HepG2 (cell line): ENCODE data around the gene FUT1. TPM values are rescaled to one million over a fixed set of nuclear protein-coding genes. Genes with fewer than 3 reads are reported as not detected.
A peak's percentile ranks its signal among the peaks of the same experiment; 100 is the strongest.

ENCODE experiments used
- CC2D1A ChIP-seq: sonication (generic); formaldehyde crosslinking; IDR thresholded peaks from 2 replicates; pipeline ENCODE4 v1.8.1; 2023; ENCODE audit warnings: mild to moderate bottlenecking, missing genetic modification reagents
- CREB1 ChIP-seq, 2 experiments: fragments of 450-650 bp in 1 of 2; IDR thresholded peaks; 2 replicates each; pipeline ENCODE4 v1.6.1; 2016 to 2017; ENCODE audit warnings: control low read depth in 1 of 2, mild to moderate bottlenecking in 1 of 2, missing compliant biosample characterization in 1 of 2, missing genetic modification characterization in 1 of 2
- FOXA1 ChIP-seq, 2 experiments: fragments of 450-650 bp in 1 of 2; sonication (generic) in 1 of 2; formaldehyde crosslinking in 1 of 2; IDR thresholded peaks; 2 replicates each; pipeline versions ENCODE4 v1.4.0 to v1.6.1; 2016 to 2020; ENCODE audit warnings: missing genetic modification reagents in 1 of 2
- HNRNPL ChIP-seq: fragments of 200-400 bp; formaldehyde crosslinking; IDR thresholded peaks from 2 replicates; pipeline ENCODE4 v1.6.1; 2017; ENCODE audit warnings: mild to moderate bottlenecking, low read depth, low read length
- IRX3 ChIP-seq: sonication (generic); formaldehyde crosslinking; IDR thresholded peaks from 2 replicates; pipeline ENCODE4 v1.8.1; 2023; ENCODE audit warnings: mild to moderate bottlenecking, low read depth, missing genetic modification reagents, borderline replicate concordance
- KLF13 ChIP-seq: sonication (generic); formaldehyde crosslinking; IDR thresholded peaks from 2 replicates; pipeline ENCODE4 v1.4.0; 2020; ENCODE audit warnings: mild to moderate bottlenecking, missing genetic modification reagents
- MIER3 ChIP-seq: IDR thresholded peaks from 2 replicates; pipeline ENCODE4 v1.6.1; 2016; ENCODE audit warnings: missing compliant biosample characterization, borderline replicate concordance
- NFIC ChIP-seq: IDR thresholded peaks from 2 replicates; pipeline ENCODE4 v1.6.1; 2012; ENCODE audit warnings: mild to moderate bottlenecking, low read length, inconsistent platforms
- PAF1 ChIP-seq: IDR thresholded peaks from 2 replicates; pipeline ENCODE4 v1.6.1; 2016; ENCODE audit warnings: missing genetic modification reagents, missing compliant biosample characterization
- PHF20 ChIP-seq: sonication (generic); formaldehyde crosslinking; IDR thresholded peaks from 2 replicates; pipeline ENCODE4 v1.5.0; 2020; ENCODE audit warnings: mild to moderate bottlenecking, missing genetic modification reagents
- POLR2G ChIP-seq: fragments of 200-400 bp; formaldehyde crosslinking; IDR thresholded peaks from 2 replicates; pipeline ENCODE4 v1.6.1; 2018; ENCODE audit warnings: mild to moderate bottlenecking, low read depth, low read length, moderate library complexity
- REL ChIP-seq: sonication (generic); formaldehyde crosslinking; conservative IDR thresholded peaks from 2 replicates; pipeline ENCODE4 v1.8.0; 2022; ENCODE audit warnings: mild to moderate bottlenecking, missing genetic modification reagents, moderate library complexity
- RFXANK ChIP-seq: IDR thresholded peaks from 2 replicates; pipeline ENCODE4 v1.6.1; 2016
- RORA ChIP-seq: sonication (generic); formaldehyde crosslinking; IDR thresholded peaks from 2 replicates; pipeline ENCODE4 v1.5.0; 2020; ENCODE audit warnings: mild to moderate bottlenecking, missing genetic modification reagents, moderate library complexity
- SNAPC5 ChIP-seq: sonication (generic); formaldehyde crosslinking; IDR thresholded peaks from 2 replicates; pipeline ENCODE4 v1.8.1; 2023; ENCODE audit warnings: mild to moderate bottlenecking, missing genetic modification reagents, borderline replicate concordance
- SNRNP70 ChIP-seq: fragments of 200-400 bp; formaldehyde crosslinking; IDR thresholded peaks from 2 replicates; pipeline ENCODE4 v1.6.1; 2017; ENCODE audit warnings: mild to moderate bottlenecking, low read depth, low read length, moderate library complexity
- TBL1XR1 ChIP-seq: fragments of 150-350 bp; IDR thresholded peaks from 2 replicates; pipeline ENCODE4 v1.6.1; 2014; ENCODE audit warnings: borderline replicate concordance, low read length; ENCODE audit not compliant: partially characterized antibody
- U2AF2 ChIP-seq: fragments of 200-400 bp; formaldehyde crosslinking; IDR thresholded peaks from 2 replicates; pipeline ENCODE4 v1.6.1; 2017; ENCODE audit warnings: low read depth, mild to moderate bottlenecking, low read length
- ZBED4 ChIP-seq: sonication (generic); formaldehyde crosslinking; IDR thresholded peaks from 2 replicates; pipeline ENCODE4 v1.4.0; 2020; ENCODE audit warnings: missing genetic modification reagents, borderline replicate concordance
- ZBTB4 ChIP-seq: sonication (generic); formaldehyde crosslinking; IDR thresholded peaks from 2 replicates; pipeline ENCODE4 v1.4.0; 2020; ENCODE audit warnings: missing genetic modification reagents, mild to moderate bottlenecking, borderline replicate concordance
- ZFP36L2 ChIP-seq: sonication (generic); formaldehyde crosslinking; IDR thresholded peaks from 2 replicates; pipeline ENCODE4 v1.4.0; 2020; ENCODE audit warnings: missing genetic modification reagents
- ZNF264 ChIP-seq: sonication (generic); formaldehyde crosslinking; IDR thresholded peaks from 2 replicates; pipeline ENCODE4 v1.4.0; 2020; ENCODE audit warnings: missing genetic modification reagents
- ZNF446 ChIP-seq: sonication (generic); formaldehyde crosslinking; IDR thresholded peaks from 2 replicates; pipeline ENCODE4 v1.5.0; 2020; ENCODE audit warnings: mild to moderate bottlenecking, missing genetic modification reagents
- ZNF737 ChIP-seq: sonication (generic); formaldehyde crosslinking; IDR thresholded peaks from 2 replicates; pipeline ENCODE4 v1.5.0; 2020; ENCODE audit warnings: missing genetic modification reagents, mild to moderate bottlenecking, borderline replicate concordance
- ZNF891 ChIP-seq: sonication (generic); formaldehyde crosslinking; IDR thresholded peaks from 2 replicates; pipeline ENCODE4 v1.5.0; 2020; ENCODE audit warnings: mild to moderate bottlenecking, missing genetic modification reagents
- polyA plus RNA-seq, 8 experiments: library from polyadenylated mRNA; depleted of rRNA in 3 of 8; stranded (reverse) in 7 of 8; unstranded in 1 of 8; fragments of >200 nt; fragmentation: Illumina TruSeq in 4 of 8; extraction: Trizol in 4 of 8; gene quantifications; 2 replicates each; pipeline versions ENCODE4 v1.2.1 to v1.2.3, GENCODE V29; 2011 to 2016; ENCODE audit warnings: low read depth in 4 of 8, missing spikeins in 1 of 8, mixed read lengths in 1 of 8; ENCODE audit not compliant: insufficient read depth in 1 of 8
- total RNA-seq, 5 experiments: library from RNA; depleted of rRNA; stranded (reverse); fragments of >200 nt; fragmentation: Illumina TruSeq; extraction: Trizol; gene quantifications; 2 replicates each; pipeline ENCODE4 v1.2.3, GENCODE V29; 2016; ENCODE audit warnings: low read depth in 1 of 5

FUT1 gene
- total and polyA plus RNA-seq, 2 of the 13 experiments (the other 11 are each of a cell fraction or from before 2014, with no cell fraction given) = 0.07 to 1.1 TPM

- TF ChIP-seq SNRNP70 (no peak), MIER3 (CRISPR knock-in tag) (peak; percentile 51; the same call in 1 of the 2 replicates), FOXA1 (IDR thresholded peaks at IDR 0.05) (no peak), FOXA1 (CRISPR knock-in tag; IDR thresholded peaks at IDR 0.05) (peak; percentile 39; the same call in 1 of the 2 replicates), RFXANK (CRISPR knock-in tag) (no peak), SNAPC5 (CRISPR knock-in tag) (no peak), HNRNPL (no peak), ZNF891 (no peak), NFIC (no peak), RORA (CRISPR knock-in tag) (no peak), ZNF446 (CRISPR knock-in tag) (no peak), IRX3 (CRISPR knock-in tag) (no peak), POLR2G (no peak), ZBED4 (CRISPR knock-in tag) (no peak), PAF1 (no peak), ZNF264 (CRISPR knock-in tag) (no peak; the same call in 1 of the 2 replicates), CC2D1A (CRISPR knock-in tag) (no peak), ZBTB4 (CRISPR knock-in tag) (no peak), U2AF2 (no peak), ZFP36L2 (no peak), REL (no peak), KLF13 (CRISPR knock-in tag) (no peak), PHF20 (no peak; the same call in 1 of the 2 replicates), TBL1XR1 (peak; percentile 95), ZNF737 (CRISPR knock-in tag) (no peak), CREB1 (IDR thresholded peaks at IDR 0.05) (no peak), CREB1 (CRISPR knock-in tag; IDR thresholded peaks at IDR 0.05) (peak; percentile 60; the same call in 1 of the 2 replicates)
Observed at GRCh38 chr19:48718711-48719231, 33.7 kb downstream of the FUT1 start (continued).
